Activated naive CD4-positive, alpha-beta T cell treated with anti-CD3 and anti-CD28 coated beads, Interleukin-2, amount 50 U/mL, for 16 hours (primary cell): ENCODE data around the gene ARVCF.

Source experiments
- DNase-seq: peaks from one replicate; pipeline ENCODE4 v3.0.0-alpha.2; 2020

Gene ARVCF

DNA sequence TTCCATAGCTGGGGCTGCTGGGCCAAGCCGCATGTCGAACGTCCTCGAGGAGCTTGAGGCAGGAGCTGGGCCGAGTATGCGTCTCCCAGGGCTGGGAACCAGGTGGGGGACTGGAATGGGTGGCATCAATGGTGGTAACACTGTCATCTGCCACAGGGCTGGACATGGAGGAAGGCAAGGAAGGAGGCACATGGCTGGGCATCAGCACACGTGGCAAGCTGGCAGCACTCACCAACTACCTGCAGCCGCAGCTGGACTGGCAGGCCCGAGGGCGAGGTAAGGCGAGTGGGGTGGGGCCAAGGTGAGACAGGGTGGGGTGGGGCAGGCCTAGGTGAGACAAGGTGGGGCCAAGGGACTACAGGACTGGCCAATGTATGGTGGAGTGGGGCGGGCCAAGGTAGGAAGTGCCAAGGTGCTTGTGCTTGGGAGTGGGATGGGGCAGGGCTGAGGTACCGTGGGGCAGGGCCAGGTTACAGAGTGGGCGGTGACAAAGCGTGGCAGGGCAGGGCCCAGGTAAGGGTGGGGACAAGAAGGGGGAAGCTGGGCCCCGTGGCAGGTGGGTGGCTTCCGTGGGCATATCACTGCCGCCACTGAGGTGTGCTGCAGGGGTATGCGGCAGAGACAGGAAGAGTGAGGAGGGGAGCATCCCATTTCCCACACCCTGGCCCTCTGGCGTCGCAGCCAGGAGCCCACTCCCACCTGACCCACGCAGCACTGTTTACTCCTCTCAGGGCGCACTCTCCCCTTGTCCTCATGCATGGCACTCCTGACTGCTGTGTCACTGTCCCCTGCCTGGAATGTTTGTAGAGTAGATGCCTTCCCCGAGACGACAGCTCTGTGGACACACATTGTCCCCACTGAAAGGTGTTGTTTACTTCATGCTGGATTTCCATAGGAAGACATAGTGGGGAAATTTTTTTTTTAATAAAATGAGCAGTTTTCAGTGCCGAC is 36.0 kb upstream of the ARVCF start:
- DNase-seq = no peak

DNA sequence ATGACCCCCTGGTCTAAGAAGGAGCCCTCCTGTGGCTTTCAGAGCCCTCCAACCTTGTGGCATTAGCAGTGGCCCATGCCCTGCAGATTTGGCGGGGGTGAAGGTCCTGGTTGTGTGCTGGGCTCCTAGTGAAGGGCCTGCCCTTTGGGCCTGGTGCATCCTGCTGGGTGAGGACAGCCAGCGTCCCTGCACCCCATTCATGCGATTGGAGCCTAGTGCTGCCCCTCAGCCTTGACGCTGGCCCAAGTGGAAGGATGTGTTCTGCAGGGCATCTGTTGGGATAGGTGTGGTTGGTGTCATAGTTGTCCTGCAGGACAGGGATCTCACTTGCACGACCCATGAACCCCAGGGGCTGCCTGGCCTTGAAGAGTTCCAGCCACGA is 35.3 kb upstream of the ARVCF start:
- no peak for DNase-seq

DNA sequence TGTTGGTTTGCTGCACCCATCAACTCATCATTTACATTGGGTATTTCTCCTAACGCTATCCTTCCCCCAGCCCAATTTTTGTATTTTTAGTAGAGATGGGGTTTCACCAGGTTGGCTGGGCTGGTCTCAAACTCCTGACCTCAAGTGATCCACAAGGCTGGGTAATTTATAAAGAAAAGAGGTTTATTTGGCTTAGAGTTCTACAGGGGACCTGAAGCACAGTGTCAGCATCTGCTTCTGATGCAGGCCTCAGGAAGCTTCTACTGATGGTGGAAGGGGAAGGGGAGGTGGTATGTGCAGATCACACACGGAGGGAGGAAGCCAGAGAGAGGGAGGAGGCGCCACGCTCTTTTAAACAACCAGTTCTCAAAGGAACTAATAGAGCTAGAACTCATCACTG is 30.1 kb upstream of the ARVCF start:
- DNase-seq = no peak

DNA sequence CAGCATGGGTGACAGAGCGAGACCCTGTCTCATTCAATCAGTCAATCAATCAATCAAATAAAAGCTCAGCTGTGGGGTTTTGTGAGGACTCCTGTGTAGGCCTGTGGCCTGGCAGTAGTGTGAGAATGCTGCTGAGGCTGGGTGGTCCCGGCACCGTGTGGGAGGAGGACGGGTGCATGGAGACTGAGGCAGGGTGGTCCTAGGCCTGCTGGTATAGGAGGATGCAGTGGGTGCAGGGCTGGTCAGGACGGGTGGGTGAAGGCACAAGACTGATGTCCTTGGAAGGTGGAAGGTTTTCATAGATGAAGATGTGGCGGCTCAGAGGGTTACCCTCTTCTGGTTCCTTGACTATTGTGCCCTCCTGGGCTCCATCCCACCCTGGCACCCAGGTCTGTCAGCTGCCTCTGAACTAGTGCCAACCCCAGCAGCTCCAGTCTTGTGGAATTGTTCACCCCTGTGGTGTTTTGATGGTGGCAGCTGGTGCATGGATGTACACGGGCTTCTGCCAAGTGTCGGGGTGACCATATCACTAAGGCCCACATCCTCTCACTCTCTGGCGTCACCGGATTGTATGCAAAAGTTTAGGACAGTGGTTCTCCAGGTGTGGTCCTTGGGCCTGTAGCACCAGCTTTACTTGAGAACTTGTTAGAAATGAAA is 28.0 kb upstream of the ARVCF start:
- DNase-seq = no peak

DNA sequence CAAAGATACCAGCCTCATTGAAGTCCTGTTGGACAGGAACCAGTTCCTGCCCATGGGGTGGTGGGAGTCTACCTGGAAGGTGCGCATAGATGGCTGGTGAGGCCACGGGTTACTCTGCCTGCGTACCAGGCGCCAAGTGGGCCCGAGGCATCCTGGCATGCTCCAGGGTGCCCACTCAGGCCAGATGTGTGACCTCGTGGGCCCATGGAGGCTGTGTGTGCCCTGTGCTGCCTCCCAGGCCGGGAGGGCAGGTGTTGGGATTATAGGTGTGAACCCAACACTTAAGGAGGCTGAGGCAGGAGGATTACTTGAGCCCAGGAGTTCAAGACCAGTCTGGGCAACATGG is 27.3 kb upstream of the ARVCF start:
- no peak for DNase-seq

DNA sequence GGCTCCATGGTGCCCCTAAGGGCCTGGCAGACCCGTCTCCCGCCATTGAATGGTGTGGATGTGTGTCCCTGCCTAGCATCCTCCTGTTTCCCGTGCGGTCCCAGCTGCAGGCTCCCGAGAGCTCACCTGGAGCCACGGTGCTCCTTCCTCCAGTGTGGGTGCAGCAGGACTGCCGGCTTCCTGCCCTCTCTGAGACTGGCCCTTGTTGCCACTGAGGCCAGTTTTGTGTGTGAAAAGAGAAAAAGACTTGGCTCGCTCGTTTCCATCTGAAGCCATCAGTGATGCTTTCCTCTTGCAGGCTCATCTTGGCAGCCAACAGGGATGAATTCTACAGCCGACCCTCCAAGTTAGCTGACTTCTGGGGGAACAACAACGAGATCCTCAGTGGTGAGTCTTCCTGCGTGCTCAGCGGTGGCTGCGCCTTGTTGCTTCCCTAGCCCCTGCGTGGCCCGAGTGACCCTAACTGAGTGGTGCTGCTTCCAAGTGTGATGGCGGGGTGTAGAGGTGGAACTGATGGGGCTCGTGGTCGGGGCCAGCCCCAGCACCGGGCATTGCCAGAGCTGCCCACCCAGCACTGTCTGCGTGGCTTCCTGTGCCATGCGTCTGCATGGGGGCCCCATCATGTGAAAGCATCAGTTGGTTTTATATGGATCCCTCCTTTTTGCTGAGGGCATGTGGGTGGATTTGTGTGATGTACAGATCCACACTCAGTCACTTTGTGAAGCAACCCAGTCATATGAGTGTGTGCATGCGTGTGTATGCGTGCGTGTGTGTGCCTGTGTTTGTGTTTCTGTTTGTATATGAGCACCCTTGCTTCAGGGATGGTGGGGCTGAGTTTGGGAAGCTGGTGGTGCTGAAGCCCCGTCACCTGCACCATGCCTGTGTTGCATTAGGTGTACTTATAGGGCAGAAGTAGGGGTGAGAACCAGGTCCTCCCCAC is 26.7 kb upstream of the ARVCF start:
- no peak for DNase-seq

DNA sequence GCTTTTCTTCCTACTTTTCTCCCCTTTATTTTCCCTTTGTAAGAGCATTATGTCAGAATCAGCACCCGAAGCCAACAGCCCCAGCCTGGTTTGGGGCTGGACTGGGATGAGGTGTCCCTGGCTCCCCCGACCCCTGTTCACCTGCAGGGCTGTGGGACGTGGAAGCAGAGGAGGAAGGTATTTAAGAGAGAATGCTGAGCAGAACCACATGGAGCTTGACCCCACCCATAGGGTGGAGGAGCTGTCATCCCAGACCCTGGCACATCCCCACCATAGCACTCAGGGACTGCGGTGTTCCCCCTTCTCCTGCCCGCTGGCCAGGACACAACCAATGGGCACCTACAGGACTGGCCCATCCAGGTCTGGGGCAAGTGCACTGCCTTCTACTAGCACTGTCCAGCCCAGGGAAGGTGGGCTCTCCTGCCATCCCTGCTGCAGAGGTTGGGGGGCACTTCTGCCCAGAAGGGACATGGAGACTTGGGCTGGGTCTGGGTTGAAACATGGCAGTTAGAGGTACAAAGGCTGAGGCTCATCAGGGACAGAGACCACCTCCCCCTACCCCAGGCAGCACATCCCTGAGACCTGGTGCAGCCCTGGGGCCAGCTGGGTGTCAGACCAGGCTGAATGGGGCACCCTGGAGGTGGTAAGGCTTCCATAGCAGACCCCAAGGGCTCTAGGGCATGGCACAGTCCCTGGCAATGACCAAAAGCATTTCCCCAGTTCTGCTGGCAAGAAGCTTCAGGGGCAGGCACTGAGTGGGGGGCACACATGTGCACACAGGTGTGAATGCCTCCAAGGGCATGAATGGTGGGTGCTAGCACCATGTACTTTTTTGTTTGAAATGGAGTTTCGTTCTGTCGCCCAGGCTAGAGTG is 23.9 kb upstream of the ARVCF start:
- DNase-seq = no peak

DNA sequence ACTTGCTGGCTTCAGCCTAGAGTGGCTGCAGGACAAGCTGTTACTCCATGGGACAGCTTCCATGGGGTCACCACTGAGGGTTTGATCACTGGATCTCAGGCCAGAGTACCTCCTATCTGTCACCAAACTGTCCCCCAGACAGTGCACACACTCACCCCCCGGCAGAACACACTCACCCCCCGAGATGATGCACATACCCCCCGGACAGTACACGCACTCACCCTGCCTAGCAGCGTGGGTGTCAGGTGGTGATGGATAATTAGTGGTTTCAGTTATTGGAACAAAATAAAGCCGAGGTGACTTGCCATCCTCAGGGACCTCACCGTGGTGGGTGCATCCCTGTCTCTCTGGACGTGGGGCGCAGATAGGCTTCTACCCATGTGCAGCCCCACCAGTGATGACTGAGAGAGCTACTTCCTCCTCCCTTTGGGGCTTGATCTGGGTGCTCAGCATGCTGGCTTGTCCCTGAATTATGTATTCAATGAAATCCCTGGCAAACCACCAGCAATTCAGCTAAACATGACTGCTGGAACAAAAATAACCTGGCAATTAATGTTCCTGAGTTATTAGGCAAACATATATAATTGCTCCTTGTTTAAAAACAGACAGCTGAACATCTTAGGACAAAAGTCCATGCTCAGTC is 23.2 kb upstream of the ARVCF start:
- no peak for DNase-seq

DNA sequence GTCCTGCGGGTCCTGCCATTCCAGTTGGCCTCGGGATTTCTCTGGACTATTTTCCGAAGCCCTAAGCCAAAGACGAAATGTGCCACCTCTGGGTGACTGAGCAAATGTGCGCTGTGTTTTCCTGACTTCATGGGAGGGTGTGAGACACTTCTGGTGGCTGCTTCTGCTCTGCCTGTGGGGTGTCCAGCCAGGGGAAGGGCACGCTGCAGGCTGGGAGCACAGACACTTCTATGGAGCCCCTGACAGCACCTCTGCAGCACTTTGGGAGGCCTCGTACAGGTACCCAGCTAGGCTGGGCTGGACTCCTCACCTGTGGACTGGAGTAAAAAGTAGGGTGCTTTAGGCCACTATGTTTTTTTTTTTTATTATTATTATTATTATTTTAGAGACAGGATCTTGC is 22.0 kb upstream of the ARVCF start:
- DNase-seq = no peak

DNA sequence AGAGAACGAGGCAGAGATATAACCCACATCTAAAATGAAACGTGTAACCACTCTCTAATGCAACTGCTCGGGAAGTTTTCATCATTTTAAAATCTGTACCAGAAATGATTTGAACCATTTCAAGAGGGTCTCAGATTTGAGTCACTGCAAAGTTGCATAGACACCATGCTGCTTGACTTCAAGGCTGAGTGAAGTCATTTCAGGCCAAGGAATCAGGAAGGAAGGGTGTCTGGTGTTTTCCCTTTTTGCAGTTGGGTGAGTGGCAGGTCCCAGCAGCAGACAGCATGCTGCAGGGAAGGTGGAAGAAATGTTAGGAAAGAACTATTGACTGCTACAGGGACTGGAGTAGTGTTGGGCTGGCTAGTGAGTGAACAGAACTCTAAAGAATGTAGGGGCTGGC is 20.8 kb upstream of the ARVCF start:
- no peak for DNase-seq

DNA sequence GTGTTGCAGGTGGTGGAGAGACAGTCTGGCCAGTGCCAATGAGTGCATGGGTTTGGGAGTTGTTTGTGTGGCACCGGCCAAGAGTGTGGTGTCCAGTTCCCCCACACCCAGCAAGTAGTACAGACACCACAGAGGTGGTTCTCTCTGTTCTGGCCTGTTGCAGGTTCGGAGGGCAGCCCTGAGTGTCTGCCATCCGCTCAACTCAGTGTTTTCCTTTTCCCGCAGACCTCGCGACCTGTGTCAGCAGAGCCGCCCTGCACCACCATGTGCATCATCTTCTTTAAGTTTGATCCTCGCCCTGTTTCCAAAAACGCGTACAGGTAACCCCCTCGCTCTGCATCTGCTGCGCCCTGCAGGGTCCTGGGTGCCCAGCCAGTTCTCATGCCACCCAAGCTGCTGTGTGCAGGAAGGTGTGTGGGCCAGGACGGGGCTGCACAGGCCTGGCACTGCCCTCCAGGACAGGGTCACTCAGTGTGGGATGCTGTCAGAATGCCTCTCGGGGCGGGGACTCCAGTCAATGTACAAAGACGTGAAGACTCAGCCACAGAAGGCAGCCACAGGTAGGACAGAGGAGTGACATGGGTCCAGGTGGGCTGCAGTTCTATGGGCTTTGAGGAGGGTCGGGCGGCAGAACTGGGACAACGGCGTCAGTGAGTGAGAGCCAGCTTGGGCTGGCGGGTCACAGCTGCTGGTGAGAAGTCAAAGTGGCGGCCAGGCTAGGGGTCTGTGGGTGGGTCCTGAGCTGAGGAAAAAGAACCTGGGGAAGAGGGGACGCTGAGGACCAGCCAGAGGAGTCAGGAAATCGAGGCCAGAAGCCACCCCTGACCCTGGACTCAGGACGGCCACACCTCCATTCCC is 20.1 kb upstream of the ARVCF start:
- DNase-seq = no peak

DNA sequence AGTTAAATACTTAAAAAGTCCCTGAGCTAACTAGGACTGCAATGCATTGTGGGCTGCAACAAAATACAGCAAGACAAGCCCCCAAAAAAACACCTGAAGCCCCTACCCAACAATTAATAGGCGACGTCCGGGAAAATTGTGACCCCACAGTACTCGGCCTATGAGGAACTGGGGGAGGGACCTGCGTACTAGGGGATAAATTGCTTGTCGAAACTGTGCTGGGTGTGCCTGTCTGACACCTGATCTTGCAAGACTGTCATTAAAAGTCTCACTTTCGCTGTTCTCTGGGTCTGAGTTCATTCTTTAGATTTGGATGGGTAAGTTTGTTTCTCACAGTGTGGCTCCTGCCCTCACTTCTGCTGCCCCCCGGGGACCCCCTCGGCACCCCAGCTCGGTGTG is 19.5 kb upstream of the ARVCF start:
- DNase-seq = no peak

DNA sequence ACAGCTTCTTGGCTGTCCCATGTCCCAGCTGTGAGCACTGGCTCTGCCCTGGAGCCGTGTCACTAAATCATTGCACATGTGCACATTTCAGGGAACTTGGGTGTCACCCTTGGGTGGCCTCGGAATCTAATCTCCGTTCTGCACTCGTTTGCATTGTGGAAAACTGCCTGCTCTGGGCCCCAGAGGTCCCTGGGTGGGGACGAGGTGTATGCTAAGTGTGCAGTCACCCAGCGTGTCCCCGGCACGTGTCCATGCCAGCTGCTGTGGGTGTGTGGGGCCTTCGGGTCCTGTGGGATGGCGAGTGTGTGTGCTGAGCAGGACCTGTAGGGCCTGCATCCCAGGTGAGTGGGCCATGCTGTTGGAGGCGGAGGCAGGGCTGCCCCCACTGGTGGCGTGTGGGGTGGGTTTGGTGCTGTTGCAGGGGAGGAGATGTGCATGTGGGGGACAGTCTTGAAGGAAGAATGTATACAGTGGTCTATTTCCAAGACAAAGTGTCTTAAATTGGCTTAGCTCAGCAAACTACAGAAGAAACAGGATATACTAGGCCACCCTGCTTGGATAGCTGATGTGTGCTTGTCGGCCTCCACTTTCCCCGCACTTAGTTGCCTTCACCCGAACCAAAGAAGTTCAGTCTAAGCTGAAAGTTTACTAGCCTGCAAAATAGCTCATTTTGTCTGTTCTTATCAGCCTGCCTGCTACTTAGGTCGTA is 18.9 kb upstream of the ARVCF start:
- DNase-seq = no peak

DNA sequence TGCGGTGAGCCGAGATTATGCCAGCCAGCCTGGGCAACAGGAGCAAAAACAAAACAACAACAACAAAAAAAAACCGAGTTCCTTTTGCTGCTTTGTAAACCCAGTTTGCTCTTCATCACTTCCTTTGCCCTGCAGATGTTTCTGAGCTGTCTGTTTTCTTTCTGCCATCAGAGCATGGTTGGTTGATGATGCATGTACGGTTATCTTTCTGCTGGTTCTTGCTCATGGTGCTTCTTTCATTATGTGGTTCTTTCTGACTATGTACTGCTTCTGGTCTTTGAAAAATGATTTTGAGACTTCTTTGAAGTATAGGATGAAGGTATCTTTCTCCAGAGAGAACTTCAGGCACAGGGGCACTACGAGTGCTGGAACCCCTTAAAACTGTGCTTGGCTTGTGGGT is 17.5 kb upstream of the ARVCF start:
- no peak for DNase-seq

DNA sequence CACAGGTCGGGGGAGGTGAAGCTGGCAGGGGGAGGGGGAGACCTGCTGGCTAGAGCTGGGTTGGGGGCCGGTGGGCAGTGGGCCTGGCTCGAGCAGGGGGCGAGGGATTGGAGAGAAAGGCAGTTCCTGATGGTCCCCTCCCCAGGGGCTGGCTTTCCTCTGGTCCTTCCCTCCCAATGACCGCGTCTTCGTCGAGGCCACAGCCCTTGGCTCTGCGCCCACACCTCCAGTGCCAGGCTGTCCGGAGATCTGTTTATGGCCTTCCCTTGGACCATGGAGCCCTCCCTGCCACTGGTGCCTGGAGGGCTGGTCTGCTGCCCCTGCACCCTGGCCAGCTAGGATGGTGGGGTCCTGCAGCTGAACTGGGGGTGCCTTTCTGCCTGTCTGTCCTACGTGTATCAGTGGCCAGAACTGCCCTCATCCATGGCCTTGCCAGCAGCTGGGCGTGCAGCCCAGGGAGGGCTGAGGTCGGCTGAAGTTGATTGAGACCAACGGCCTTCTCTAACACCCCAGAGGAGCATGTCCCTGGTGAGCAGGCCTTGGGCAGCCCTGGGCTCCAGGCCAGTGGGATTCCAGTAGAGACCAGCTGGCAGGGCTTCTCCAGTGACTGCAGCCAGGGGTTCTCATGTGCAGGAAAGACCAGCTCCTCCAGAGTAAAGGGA is 16.6 kb upstream of the ARVCF start:
- DNase-seq = no peak

DNA sequence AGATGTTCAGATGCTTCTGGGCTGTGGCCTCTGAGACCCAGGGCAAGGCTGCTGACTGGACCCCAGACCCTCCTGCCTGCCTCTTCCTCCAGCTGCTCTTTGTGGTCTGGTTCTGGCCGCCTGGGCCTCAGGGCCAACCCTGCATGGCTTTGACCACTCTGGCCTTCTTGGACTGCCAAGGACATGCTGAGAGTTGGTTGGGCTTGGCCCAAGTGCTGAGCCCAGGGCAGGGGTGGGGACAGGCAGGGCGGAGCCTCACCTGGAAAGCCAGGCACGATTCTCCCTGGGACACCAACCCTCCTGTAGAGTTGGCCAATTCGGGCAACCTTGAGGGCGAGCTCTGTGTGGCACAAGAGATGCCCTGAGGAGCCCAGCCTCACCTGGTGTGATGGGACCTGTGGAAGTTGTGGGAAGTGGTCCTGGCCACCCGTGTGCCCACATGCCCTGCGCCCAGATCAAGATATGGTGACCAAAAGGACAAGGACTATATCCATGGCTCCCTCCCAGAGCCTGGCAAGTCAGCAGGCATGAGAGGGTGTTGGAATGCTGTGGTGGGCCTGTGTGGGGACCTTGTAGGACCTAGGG is 15.9 kb upstream of the ARVCF start:
- no peak for DNase-seq

DNA sequence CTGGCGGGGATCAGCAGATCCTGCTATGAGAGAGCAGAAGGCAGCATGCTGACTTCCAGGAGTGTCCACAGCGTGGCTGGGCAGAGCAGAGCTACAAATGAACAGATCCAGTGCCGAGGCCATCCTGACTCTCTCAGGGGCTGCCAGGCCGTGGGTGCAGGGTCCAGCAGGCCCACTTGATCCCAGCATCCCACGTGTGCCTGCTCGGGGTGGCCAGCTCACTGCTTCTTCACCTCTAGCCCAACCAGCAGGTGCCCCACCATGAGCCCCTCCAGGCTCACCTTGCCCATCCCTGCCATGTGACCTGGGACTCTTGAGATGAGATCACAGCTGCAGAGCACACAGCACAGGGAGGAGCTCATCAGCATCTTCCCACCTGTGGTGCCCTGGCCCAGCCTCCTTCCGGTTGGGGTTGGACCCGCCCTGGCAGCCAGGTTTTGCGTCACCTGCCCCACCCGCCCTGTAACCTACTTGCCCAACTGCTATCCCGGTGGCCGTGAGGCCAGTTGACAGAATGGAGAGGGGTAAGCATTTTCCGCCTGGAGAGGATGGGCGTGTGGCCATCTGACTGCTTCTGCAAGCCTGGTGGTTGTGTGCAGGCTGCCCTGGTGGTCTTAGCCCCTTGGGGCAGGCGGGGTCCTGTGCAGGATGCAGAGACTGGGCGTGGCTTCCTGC is 15.2 kb upstream of the ARVCF start:
- DNase-seq = no peak

DNA sequence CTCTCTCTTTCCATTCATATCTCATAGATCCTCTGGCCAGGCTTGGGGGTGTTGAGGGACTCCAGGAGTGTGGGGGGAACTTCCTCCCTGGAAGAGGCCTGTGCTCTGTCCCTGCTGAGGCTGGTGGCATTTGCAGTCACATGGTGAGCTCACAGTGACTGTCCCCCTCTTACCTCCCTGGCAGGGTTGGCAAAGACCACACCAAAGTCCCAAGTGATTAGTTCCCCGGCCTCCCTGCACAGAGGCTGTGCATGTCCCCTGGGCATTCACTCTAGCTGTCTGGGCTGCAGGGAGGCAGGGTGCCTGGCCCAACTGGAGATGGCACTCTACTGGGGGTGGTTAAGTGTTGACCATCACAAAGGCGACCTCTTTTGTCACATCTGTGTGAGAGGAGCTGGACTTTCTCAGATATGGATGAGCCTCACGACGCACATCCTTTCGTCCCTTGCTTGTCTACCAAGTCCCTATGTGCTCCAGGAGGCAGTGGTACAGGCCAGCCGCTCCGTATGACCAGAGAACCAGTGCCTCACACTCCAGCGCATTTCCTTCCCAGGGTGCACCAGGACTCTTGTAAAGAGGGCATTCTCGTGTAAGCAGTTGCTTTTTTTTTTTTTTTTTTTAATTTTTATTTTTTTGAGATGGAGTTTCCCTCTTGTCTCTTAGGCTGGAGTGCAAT is 13.1 kb upstream of the ARVCF start:
- no peak for DNase-seq
